ENCODE measurements around the gene EDIL3. TPM values are rescaled to one million over a fixed set of nuclear protein-coding genes. Genes with fewer than 3 reads are reported as not detected.

EDIL3 gene
- total RNA-seq, 4 donors from 2014 or later: 14.8 to 29.0 (median 20.2) TPM

DNA sequence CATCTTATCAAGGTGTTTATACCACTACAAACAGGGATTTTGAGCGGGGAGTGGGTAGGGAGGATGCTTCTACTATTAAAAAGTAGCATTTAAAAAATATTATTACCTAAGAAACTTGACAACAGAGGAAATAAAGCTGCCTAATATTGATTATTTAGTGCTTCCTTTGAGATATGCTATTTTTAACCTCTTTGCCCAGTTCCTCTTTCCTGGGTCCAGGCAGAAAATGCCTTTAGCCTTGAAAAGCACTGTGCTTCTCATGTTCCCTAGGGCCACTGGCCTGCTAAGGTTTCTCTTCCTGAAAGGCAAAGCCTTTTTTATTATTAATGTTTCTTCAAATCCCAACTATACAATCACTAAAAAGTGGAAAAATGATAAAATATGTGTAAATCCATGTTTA, 446.8 kb downstream of the EDIL3 start:
- no peak overlapping the region for H3K4me3 ChIP-seq (ENCODE audit: low read depth, poor library complexity, severe bottlenecking)
- 87 to 89% methylated on average over 1 of the region's 1 CpG for WGBS, 2 donors
- no peak for TF ChIP-seq POLR2A (IDR thresholded peaks at IDR 0.05)
- TF ChIP-seq, protein P1, sequence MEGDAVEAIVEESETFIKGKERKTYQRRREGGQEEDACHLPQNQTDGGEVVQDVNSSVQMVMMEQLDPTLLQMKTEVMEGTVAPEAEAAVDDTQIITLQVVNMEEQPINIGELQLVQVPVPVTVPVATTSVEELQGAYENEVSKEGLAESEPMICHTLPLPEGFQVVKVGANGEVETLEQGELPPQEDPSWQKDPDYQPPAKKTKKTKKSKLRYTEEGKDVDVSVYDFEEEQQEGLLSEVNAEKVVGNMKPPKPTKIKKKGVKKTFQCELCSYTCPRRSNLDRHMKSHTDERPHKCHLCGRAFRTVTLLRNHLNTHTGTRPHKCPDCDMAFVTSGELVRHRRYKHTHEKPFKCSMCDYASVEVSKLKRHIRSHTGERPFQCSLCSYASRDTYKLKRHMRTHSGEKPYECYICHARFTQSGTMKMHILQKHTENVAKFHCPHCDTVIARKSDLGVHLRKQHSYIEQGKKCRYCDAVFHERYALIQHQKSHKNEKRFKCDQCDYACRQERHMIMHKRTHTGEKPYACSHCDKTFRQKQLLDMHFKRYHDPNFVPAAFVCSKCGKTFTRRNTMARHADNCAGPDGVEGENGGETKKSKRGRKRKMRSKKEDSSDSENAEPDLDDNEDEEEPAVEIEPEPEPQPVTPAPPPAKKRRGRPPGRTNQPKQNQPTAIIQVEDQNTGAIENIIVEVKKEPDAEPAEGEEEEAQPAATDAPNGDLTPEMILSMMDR (IDR thresholded peaks at IDR 0.05): no peak
- DNase-seq (ENCODE audit: low spot score in 2 of 2): no peak
- intact Hi-C loops (cut with DNase I; ENCODE audit: low total_unique reads): no loop called here

DNA sequence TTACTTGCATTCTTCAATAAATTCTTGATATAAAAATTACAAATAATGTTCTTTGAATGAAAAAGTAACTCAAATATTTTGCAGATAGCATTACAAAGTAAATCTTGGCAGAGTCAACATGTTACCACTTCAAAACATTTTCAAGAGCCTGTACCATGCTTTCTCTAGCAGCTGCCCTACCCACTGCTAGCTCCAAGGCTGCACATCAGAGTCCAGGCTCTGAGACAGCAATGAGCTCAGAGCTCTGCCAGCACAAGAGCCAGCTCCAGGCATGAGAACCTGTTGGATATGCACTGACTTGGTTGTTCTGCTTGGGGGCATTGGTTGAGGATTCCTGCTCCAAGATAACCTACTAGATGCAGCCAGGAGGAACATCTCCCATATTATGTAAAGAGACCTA, 452.7 kb downstream of the EDIL3 start:
- H3K4me3 ChIP-seq (ENCODE audit: low read depth, poor library complexity, severe bottlenecking): no peak overlapping the region
- TF ChIP-seq, protein P1 (IDR thresholded peaks at IDR 0.05): no peak
- no peak for TF ChIP-seq POLR2A (IDR thresholded peaks at IDR 0.05)
- DNase-seq (ENCODE audit: low spot score in 2 of 2): no peak
- intact Hi-C loops (cut with DNase I; ENCODE audit: low total_unique reads): no loop called here

DNA sequence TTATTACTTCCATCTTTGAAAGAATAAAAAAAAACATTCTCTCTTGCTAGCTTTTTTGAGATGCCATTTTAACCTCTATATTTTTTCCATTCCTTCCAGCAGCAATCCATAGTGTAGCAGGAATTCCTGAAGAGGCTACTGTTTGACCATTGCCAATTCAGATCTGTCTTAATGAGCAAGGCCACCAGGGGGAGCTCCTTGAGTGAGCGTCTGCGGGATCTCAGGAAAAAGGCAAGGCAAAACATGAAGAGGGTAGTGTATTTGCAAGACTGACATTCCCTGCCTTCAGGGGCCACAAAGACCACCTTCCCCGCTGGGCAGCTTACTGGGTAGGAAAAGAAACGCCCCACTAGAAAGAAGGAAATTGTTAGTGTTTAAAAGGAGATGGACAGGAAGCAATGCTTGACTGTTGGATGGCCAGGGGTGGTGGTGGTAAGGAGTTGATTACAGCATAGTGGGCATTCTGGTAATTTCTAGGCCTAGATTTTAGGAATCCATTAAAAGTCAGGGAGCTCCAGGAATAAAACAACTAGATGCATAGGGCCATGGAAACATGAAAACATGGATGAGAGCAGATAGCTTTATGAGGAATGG, 457.4 kb downstream of the EDIL3 start:
- TF ChIP-seq POLR2A (IDR thresholded peaks at IDR 0.05): no peak
- TF ChIP-seq, protein P1 (IDR thresholded peaks at IDR 0.05): no peak
- H3K4me3 ChIP-seq (ENCODE audit: low read depth, poor library complexity, severe bottlenecking): no peak overlapping the region
- DNase-seq (ENCODE audit: low spot score in 2 of 2): peak; percentile 39 to 85
- intact Hi-C loops (cut with DNase I; ENCODE audit: low total_unique reads): no loop called here
- 26 to 34% methylated on average over 4 of the region's 4 CpGs for WGBS, 2 donors

DNA sequence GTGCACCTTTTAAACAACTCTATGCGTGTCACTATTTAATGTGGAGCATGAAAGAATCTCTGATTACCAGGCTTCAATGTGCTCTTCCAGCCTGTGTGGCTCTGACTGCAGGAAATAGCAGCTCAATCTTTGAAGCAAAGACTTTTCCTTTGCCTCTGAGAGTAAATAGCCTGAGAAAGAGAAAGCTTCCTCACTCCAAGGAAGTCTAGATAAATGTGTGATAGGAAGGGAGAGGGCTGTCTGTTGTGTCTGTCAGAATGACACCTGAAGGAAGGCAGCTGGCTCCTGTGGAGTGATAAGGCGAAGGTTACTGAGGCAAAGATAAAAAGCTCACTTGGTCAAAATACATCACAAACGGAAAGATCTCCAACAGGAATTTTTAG, 458.7 kb downstream of the EDIL3 start:
- intact Hi-C loops (cut with DNase I; ENCODE audit: low total_unique reads): no loop called here
- TF ChIP-seq, protein P1 (IDR thresholded peaks at IDR 0.05): no peak
- TF ChIP-seq POLR2A (IDR thresholded peaks at IDR 0.05): no peak
- DNase-seq (ENCODE audit: low spot score in 2 of 2): no peak
- 71 to 77% methylated on average over 3 of the region's 3 CpGs for WGBS, 2 donors
- H3K4me3 ChIP-seq (ENCODE audit: low read depth, poor library complexity, severe bottlenecking): no peak overlapping the region

DNA sequence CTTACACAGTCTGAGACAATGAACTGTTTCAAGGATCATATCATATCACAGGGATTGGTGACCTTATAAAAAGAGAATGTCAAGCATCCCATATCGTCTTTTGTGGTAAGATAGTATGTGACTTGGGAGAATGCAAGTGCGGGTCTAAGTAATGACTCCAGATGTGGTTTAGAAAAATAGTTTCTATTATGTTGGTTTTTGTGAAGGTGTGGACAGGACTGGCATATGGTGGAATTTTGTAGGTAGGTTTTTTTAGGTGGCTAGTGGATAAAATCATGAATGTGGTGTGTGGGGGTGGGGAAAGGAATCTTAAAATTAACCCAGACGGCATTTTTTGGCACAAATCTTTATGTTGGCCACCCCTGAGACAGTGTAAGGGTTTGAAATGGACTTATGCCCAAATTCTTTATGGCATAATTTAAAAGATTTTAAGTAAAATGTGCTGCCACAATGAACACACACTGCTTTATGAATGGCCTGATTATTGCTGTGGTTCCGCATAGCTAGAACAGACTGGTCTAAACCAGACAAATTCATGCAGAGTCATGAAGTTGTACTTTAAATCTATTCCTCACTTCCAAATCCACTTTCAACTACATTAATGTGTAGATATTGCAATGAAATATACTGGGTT, 459.2 kb downstream of the EDIL3 start:
- no peak overlapping the region for H3K4me3 ChIP-seq (ENCODE audit: low read depth, poor library complexity, severe bottlenecking)
- 56 to 64% methylated on average over 4 of the region's 4 CpGs for WGBS, 2 donors
- intact Hi-C loops (cut with DNase I; ENCODE audit: low total_unique reads): no loop called here
- TF ChIP-seq, protein P1 (IDR thresholded peaks at IDR 0.05): no peak
- no peak for TF ChIP-seq POLR2A (IDR thresholded peaks at IDR 0.05)
- DNase-seq (ENCODE audit: low spot score in 2 of 2): no peak

DNA sequence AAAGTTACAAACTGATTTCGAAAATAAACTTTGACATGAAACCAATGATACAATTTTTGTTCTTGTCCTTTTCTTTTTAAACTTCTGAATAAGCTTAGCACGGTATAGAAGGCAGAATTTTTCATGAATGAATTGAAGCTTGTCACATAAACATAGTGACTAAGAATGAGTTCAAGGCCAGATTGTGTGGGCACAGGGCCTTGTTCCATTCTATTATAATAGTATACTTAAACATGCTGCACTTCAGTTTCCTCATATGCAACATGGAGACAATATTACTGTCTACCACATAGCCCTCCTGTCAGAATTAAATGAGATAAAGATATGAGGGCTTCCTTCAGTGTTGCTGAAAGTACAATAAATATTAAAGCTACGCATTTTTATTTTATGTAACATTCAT, 459.8 kb downstream of the EDIL3 start:
- intact Hi-C loops (cut with DNase I; ENCODE audit: low total_unique reads): no loop called here
- TF ChIP-seq, protein P1 (IDR thresholded peaks at IDR 0.05): no peak
- TF ChIP-seq POLR2A (IDR thresholded peaks at IDR 0.05): no peak
- no peak overlapping the region for H3K4me3 ChIP-seq (ENCODE audit: low read depth, poor library complexity, severe bottlenecking)
- 83 to 86% methylated on average over 3 of the region's 3 CpGs for WGBS, 2 donors
- DNase-seq (ENCODE audit: low spot score in 2 of 2): no peak

Measured in lower leg skin (tissue), 4 donors.